HCT116 (cell line): ENCODE results near the gene FRAS1.

Source experiments
- CEBPB ChIP-seq: IDR thresholded peaks from 2 replicates; pipeline ENCODE4 v1.6.1; 2012; ENCODE audit warnings: low read depth
- EZH2 ChIP-seq: fragments of 200-600 bp; sonication (generic); IDR thresholded peaks from 2 replicates; pipeline ENCODE4 v1.6.1; 2017; ENCODE audit warnings: antibody characterized with exemption, mixed run types
- EZH2phosphoT487 ChIP-seq: fragments of 200-600 bp; IDR thresholded peaks from 2 replicates; pipeline ENCODE4 v1.6.1; 2018; ENCODE audit warnings: antibody characterized with exemption, borderline replicate concordance
- JUND ChIP-seq: IDR thresholded peaks from 2 replicates; pipeline ENCODE4 v1.6.1; 2012
- MAX ChIP-seq: IDR thresholded peaks from 2 replicates; pipeline ENCODE4 v1.6.1; 2012
- POLR2A ChIP-seq: IDR thresholded peaks from 2 replicates; pipeline ENCODE4 v1.7.0; 2011; ENCODE audit warnings: borderline replicate concordance; ENCODE audit not compliant: insufficient read depth, insufficient read length; ENCODE audit errors: extremely low read depth
- POLR2AphosphoS5 ChIP-seq: IDR thresholded peaks from 2 replicates; pipeline ENCODE4 v1.6.1; 2011; ENCODE audit warnings: mild to moderate bottlenecking, low read depth, low read length, moderate library complexity
- RAD21 ChIP-seq: IDR thresholded peaks from 2 replicates; pipeline ENCODE4 v1.6.1; 2012; ENCODE audit warnings: low read depth, mild to moderate bottlenecking
- SIN3A ChIP-seq: IDR thresholded peaks from 2 replicates; pipeline ENCODE4 v1.6.1; 2012; ENCODE audit warnings: low read depth
- ZFX ChIP-seq: fragments of 450-650 bp; IDR thresholded peaks from 2 replicates; pipeline ENCODE4 v1.6.1; 2017
- ZNF274 ChIP-seq: fragments of 200-500 bp; sonication (Bioruptor generic); IDR thresholded peaks from 2 replicates; pipeline ENCODE4 v1.6.1; 2014; ENCODE audit warnings: mild to moderate bottlenecking, low read depth, low read length, inconsistent platforms
- TF ChIP-seq, protein P1 (sequence below), 3 experiments: fragments of 200-600 bp in 1 of 3; sonication (generic) in 1 of 3; IDR thresholded peaks in 2 of 3; conservative IDR thresholded peaks in 1 of 3; 2 replicates each; pipeline ENCODE4 v1.5.1; 2012 to 2017; ENCODE audit warnings: low read depth in 2 of 3, low read length in 2 of 3, antibody characterized with exemption in 1 of 3, borderline replicate concordance in 1 of 3, control low read depth in 1 of 3, mild to moderate bottlenecking in 1 of 3, mixed read lengths in 1 of 3, mixed run types in 1 of 3, moderate library complexity in 1 of 3; ENCODE audit not compliant: insufficient read depth in 1 of 3
- TF ChIP-seq, protein P2 (sequence below): IDR thresholded peaks from 2 replicates; pipeline ENCODE4 v1.6.1; 2012
- TF ChIP-seq, protein P3 (sequence below): IDR thresholded peaks from 2 replicates; pipeline ENCODE4 v1.6.1; 2012; ENCODE audit warnings: low read depth

DNA sequence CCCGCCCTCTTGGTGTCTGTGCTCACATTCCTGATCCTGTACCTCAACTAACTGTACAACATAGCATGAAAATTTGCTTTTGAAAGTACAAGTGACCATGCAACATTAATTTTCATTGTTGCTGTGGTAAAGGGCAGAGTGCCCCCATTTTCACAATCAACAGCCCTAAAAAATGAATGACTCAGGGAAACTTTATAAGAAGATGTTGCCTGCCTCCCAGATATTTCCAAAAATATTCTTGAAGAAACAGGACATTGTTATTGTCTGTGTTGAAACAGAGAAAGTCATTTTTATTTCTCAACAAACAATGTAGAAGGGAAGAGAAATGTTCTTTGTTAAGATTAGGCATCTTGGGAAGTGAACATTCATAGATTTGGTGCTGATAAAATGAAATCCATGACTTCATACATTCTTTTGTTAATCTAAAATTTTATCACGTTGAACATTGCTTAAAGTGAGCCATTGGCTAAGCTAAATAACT, 380.5 kb downstream of the FRAS1 start:
- TF ChIP-seq, protein P1, sequence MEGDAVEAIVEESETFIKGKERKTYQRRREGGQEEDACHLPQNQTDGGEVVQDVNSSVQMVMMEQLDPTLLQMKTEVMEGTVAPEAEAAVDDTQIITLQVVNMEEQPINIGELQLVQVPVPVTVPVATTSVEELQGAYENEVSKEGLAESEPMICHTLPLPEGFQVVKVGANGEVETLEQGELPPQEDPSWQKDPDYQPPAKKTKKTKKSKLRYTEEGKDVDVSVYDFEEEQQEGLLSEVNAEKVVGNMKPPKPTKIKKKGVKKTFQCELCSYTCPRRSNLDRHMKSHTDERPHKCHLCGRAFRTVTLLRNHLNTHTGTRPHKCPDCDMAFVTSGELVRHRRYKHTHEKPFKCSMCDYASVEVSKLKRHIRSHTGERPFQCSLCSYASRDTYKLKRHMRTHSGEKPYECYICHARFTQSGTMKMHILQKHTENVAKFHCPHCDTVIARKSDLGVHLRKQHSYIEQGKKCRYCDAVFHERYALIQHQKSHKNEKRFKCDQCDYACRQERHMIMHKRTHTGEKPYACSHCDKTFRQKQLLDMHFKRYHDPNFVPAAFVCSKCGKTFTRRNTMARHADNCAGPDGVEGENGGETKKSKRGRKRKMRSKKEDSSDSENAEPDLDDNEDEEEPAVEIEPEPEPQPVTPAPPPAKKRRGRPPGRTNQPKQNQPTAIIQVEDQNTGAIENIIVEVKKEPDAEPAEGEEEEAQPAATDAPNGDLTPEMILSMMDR (IDR thresholded peaks at IDR 0.05 in 2 of 3, conservative IDR thresholded peaks at IDR 0.05 in 1 of 3; ENCODE audit: borderline replicate concordance in 1 of 3, insufficient read depth in 1 of 3, low read depth in 2 of 3, low read length in 2 of 3) = no peak
- TF ChIP-seq POLR2A = no peak
- TF ChIP-seq MAX = no peak
- TF ChIP-seq EZH2 = no peak
- no peak for TF ChIP-seq CEBPB
- no peak for TF ChIP-seq ZFX
- TF ChIP-seq, protein P2, sequence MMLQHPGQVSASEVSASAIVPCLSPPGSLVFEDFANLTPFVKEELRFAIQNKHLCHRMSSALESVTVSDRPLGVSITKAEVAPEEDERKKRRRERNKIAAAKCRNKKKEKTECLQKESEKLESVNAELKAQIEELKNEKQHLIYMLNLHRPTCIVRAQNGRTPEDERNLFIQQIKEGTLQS = no peak
- no peak for TF ChIP-seq EZH2phosphoT487
- no peak for TF ChIP-seq POLR2AphosphoS5
- TF ChIP-seq, protein P3, sequence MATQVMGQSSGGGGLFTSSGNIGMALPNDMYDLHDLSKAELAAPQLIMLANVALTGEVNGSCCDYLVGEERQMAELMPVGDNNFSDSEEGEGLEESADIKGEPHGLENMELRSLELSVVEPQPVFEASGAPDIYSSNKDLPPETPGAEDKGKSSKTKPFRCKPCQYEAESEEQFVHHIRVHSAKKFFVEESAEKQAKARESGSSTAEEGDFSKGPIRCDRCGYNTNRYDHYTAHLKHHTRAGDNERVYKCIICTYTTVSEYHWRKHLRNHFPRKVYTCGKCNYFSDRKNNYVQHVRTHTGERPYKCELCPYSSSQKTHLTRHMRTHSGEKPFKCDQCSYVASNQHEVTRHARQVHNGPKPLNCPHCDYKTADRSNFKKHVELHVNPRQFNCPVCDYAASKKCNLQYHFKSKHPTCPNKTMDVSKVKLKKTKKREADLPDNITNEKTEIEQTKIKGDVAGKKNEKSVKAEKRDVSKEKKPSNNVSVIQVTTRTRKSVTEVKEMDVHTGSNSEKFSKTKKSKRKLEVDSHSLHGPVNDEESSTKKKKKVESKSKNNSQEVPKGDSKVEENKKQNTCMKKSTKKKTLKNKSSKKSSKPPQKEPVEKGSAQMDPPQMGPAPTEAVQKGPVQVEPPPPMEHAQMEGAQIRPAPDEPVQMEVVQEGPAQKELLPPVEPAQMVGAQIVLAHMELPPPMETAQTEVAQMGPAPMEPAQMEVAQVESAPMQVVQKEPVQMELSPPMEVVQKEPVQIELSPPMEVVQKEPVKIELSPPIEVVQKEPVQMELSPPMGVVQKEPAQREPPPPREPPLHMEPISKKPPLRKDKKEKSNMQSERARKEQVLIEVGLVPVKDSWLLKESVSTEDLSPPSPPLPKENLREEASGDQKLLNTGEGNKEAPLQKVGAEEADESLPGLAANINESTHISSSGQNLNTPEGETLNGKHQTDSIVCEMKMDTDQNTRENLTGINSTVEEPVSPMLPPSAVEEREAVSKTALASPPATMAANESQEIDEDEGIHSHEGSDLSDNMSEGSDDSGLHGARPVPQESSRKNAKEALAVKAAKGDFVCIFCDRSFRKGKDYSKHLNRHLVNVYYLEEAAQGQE = no peak
- no peak for TF ChIP-seq RAD21
- TF ChIP-seq SIN3A = no peak
- TF ChIP-seq JUND = no peak
- no peak for TF ChIP-seq ZNF274
